ENCODE data around the gene RBM5.

GRCh38 chr3:50133283-50133615, 44.5 kb downstream of the RBM5 start:
- TF ChIP-seq, protein P1, sequence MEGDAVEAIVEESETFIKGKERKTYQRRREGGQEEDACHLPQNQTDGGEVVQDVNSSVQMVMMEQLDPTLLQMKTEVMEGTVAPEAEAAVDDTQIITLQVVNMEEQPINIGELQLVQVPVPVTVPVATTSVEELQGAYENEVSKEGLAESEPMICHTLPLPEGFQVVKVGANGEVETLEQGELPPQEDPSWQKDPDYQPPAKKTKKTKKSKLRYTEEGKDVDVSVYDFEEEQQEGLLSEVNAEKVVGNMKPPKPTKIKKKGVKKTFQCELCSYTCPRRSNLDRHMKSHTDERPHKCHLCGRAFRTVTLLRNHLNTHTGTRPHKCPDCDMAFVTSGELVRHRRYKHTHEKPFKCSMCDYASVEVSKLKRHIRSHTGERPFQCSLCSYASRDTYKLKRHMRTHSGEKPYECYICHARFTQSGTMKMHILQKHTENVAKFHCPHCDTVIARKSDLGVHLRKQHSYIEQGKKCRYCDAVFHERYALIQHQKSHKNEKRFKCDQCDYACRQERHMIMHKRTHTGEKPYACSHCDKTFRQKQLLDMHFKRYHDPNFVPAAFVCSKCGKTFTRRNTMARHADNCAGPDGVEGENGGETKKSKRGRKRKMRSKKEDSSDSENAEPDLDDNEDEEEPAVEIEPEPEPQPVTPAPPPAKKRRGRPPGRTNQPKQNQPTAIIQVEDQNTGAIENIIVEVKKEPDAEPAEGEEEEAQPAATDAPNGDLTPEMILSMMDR (IDR thresholded peaks at IDR 0.05): no peak
- no peak for TF ChIP-seq POLR2A (IDR thresholded peaks at IDR 0.05)
